NT2/D1 (cell line): ENCODE data around the gene PARD6A.

ENCODE experiments used
- DNase-seq: peaks from one replicate; pipeline ENCODE4 v3.0.0-alpha.2; 2011; ENCODE audit warnings: low read depth, low spot score
- H3K27me3 ChIP-seq: 2 replicates; pipeline ENCODE4 v1.6.0; 2011; ENCODE audit warnings: mild to moderate bottlenecking; ENCODE audit not compliant: insufficient read length, insufficient read depth
- H3K36me3 ChIP-seq: 2 replicates; pipeline ENCODE4 v1.6.1; 2011; ENCODE audit warnings: mild to moderate bottlenecking, low read length, mixed read lengths; ENCODE audit not compliant: insufficient read depth, insufficient read length
- H3K4me1 ChIP-seq: 2 replicates; pipeline ENCODE4 v1.5.1; 2011; ENCODE audit not compliant: insufficient read depth, insufficient read length
- H3K4me3 ChIP-seq: 2 replicates; pipeline ENCODE4 v1.5.1; 2011; ENCODE audit warnings: low read depth; ENCODE audit not compliant: insufficient read length
- H3K9ac ChIP-seq: 2 replicates; pipeline ENCODE4 v1.6.0; 2011; ENCODE audit warnings: low read depth; ENCODE audit not compliant: insufficient read length
- H3K9me3 ChIP-seq: 2 replicates; pipeline ENCODE4 v1.5.1; 2011; ENCODE audit warnings: mild to moderate bottlenecking, low read length; ENCODE audit not compliant: insufficient read depth
- SUZ12 ChIP-seq: IDR thresholded peaks from 2 replicates; pipeline ENCODE4 v1.6.1; 2011; ENCODE audit not compliant: insufficient read length, insufficient read depth; ENCODE audit errors: extremely low read depth
- YY1 ChIP-seq: IDR thresholded peaks from 2 replicates; pipeline ENCODE4 v1.6.1; 2011; ENCODE audit not compliant: insufficient read length, insufficient read depth
- ZNF274 ChIP-seq: IDR thresholded peaks from 2 replicates; pipeline ENCODE4 v1.6.1; 2011; ENCODE audit warnings: mild to moderate bottlenecking, low read depth, low read length

PARD6A gene

GRCh38 chr16:67650023-67650422 lies 10.7 kb upstream of the PARD6A start:
- Histone ChIP-seq H3K27me3 (peaks cover 21% of the 10 kb centered on the region), H3K4me3 (no peak overlapping the region), H3K4me1 (peaks cover 22% of the 10 kb centered on the region), H3K36me3 (peaks cover 12% of the 10 kb centered on the region), H3K9ac (no peak overlapping the region), H3K9me3 (no peaks in the 10 kb centered on the region)
- TF ChIP-seq SUZ12: no peak
- DNase-seq: no peak

DNA sequence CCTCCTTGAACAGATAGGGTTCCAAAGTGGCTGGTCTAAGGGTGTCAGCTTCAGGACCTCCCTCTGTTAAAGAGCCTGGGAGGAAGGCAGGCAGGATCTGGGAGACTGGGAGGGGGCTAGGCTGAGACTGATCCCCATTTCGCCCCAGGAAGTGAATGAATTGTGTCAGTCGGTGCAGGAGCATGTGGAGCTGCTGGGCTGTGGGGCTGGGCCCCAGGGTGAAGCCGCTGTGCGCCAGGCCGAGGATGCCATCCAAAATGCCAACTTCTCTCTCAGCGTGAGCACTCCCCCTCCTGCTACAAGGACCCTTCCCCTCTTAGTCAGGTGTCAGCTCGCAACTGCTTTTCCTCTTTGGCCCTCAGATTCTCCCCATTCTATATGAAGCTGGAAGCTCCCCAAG lies 9.7 kb upstream of the PARD6A start:
- H3K9me3 ChIP-seq: no peaks in the 10 kb centered on the region
- peaks cover 11% of the 10 kb centered on the region for H3K27me3 ChIP-seq
- H3K4me3 ChIP-seq: no peak overlapping the region
- peaks cover 17% of the 10 kb centered on the region for H3K4me1 ChIP-seq
- H3K36me3 ChIP-seq: peaks cover 19% of the 10 kb centered on the region
- TF ChIP-seq YY1: no peak
- no peak for TF ChIP-seq SUZ12
- no peak for TF ChIP-seq ZNF274
- DNase-seq: no peak
- no peak overlapping the region for H3K9ac ChIP-seq

- no peak for TF ChIP-seq SUZ12
- no peak for TF ChIP-seq YY1
- no peak for TF ChIP-seq ZNF274
- DNase-seq: no peak
- Histone ChIP-seq H3K36me3 (peaks cover 27% of the 10 kb centered on the region), H3K27me3 (peaks cover 8% of the 10 kb centered on the region), H3K9ac (no peak overlapping the region), H3K4me3 (no peak overlapping the region), H3K9me3 (no peaks in the 10 kb centered on the region), H3K4me1 (peaks cover 14% of the 10 kb centered on the region)
Observed at GRCh38 chr16:67651847-67652246, 8.9 kb upstream of the PARD6A start.

DNA sequence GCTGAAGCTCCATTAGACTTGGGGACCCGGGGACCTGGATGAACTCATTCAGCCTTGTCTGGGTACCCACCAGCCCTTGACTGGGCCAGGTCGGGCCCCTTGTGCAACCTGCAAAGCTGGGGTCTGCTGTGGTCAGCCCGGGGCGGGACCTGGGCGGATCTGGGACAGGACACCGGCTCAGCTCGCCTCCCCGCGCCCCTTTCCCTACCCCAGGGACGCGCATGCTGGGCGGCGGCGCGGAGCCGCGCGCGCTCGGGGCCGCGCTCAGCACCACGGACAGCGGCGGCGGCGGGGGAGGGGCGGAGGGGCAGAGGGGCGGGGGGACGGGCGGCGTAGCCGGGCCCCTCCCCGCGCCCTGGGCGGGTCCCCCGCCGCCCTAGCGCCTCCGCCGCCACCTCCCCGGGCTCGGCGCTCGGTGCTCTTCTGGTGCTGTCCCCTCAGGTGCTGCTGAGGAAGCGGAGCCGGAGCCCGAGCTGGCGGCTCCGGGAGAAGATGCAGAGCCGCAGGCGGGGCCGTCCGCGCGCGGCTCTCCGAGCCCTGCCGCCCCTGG lies 8.1 kb upstream of the PARD6A start:
- Histone ChIP-seq H3K9me3 (no peaks in the 10 kb centered on the region), H3K4me3 (peak overlapping the region; percentile 76), H3K9ac (no peak overlapping the region), H3K36me3 (peaks cover 35% of the 10 kb centered on the region), H3K4me1 (peaks cover 14% of the 10 kb centered on the region), H3K27me3 (peaks cover 8% of the 10 kb centered on the region)
- TF ChIP-seq ZNF274 (no peak), YY1 (no peak), SUZ12 (no peak)
- DNase-seq: no peak

DNA sequence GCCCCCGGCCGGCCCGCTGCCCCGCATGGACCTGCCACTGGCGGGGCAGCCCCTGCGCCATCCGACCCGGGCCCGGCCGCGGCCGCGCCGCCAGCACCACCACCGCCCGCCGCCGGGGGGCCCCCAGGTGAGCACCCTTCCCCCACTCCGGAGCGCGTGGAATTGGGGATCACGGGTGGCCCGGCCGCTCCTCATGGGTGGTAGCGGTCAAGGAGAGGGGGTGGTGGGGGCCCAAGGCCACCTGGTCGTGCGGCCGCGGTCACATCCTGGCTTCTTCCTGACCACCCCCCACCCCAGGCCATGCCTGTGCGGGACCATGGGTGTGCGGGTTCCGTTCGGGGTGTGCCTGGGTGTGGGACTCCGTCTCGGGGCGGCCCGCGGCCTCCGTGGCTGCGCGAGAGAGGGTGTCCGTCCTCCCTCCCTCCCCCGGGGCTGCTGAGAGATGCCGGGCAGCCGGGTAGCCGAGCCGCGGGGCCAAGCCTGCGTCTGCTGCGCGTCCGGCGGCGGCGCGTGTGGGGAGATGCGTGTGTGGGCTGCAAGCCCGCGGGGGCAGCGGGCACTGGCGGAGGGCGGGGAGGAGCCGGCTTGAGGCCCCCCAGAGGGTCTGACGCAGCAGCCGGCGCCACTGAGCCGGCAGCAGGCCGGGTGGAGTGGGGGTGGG lies 7.5 kb upstream of the PARD6A start:
- Histone ChIP-seq H3K4me1 (peaks cover 14% of the 10 kb centered on the region), H3K9me3 (no peaks in the 10 kb centered on the region), H3K4me3 (peak overlapping the region; percentile 76), H3K27me3 (peaks cover 8% of the 10 kb centered on the region), H3K9ac (peak overlapping the region; percentile 84), H3K36me3 (peaks cover 41% of the 10 kb centered on the region)
- no peak for DNase-seq
- TF ChIP-seq YY1: no peak
- no peak for TF ChIP-seq SUZ12
- no peak for TF ChIP-seq ZNF274

GRCh38 chr16:67653789-67654402 lies 6.9 kb upstream of the PARD6A start:
- peak overlapping the region; percentile 84 for H3K9ac ChIP-seq
- TF ChIP-seq ZNF274: no peak
- TF ChIP-seq SUZ12: no peak
- TF ChIP-seq YY1: no peak
- H3K4me3 ChIP-seq: peak overlapping the region; percentile 76
- H3K4me1 ChIP-seq: peaks cover 14% of the 10 kb centered on the region
- peaks cover 8% of the 10 kb centered on the region for H3K27me3 ChIP-seq
- no peaks in the 10 kb centered on the region for H3K9me3 ChIP-seq
- DNase-seq: no peak
- H3K36me3 ChIP-seq: peaks cover 45% of the 10 kb centered on the region

- no peak overlapping the region for H3K9ac ChIP-seq
- H3K27me3 ChIP-seq: peaks cover 11% of the 10 kb centered on the region
- peaks cover 14% of the 10 kb centered on the region for H3K4me1 ChIP-seq
- TF ChIP-seq ZNF274 (no peak), YY1 (no peak), SUZ12 (no peak)
- no peak for DNase-seq
- H3K36me3 ChIP-seq: peaks cover 46% of the 10 kb centered on the region
- H3K4me3 ChIP-seq: no peak overlapping the region
- no peaks in the 10 kb centered on the region for H3K9me3 ChIP-seq
Observed at GRCh38 chr16:67654403-67654911, 6.3 kb upstream of the PARD6A start.

- Histone ChIP-seq H3K9ac (no peak overlapping the region), H3K27me3 (peaks cover 15% of the 10 kb centered on the region)
Observed at GRCh38 chr16:67655363-67655762, 5.4 kb upstream of the PARD6A start.

More at GRCh38 chr16:67655363-67655762, 5.4 kb upstream of the PARD6A start:
- H3K36me3 ChIP-seq: peaks cover 46% of the 10 kb centered on the region
- H3K4me1 ChIP-seq: peaks cover 12% of the 10 kb centered on the region
- H3K9me3 ChIP-seq: no peaks in the 10 kb centered on the region
- TF ChIP-seq SUZ12 (no peak), ZNF274 (no peak), YY1 (no peak)
- no peak overlapping the region for H3K4me3 ChIP-seq
- no peak for DNase-seq
